GM12878 (cell line): ENCODE results near the gene IFNA2. TPM values are rescaled to one million over a fixed set of nuclear protein-coding genes. Genes with fewer than 3 reads are reported as not detected.
"Not testable (repeated sequence)": the region's sequence is repeated elsewhere in the genome, so short reads cannot be mapped to it uniquely, and the experiment has no call there.

Source experiments
- ATAC-seq: fragments of 200-7000 bp; cut with Tn5 transposase; 3 replicates; pipeline ENCODE4 v1.9.1; 2020; ENCODE audit warnings: mild to moderate bottlenecking, moderate library complexity
- BruUV-seq: library from RNA; stranded (reverse); fragments of 400-500 nt; replicated peaks from 2 replicates; lab custom pipeline; 2021; lab: Mats Ljungman, UMichigan
- CTCF ChIA-PET: fragments of 300-600 bp; sonication (Branson Sonifier 250); formaldehyde crosslinking; extraction: SDS; loops from one replicate; lab custom pipeline; 2021; ENCODE audit warnings: inconsistent platforms; lab: Yijun Ruan, JAX
- POLR2A ChIA-PET: fragments of 350-600 bp; formaldehyde crosslinking; extraction: SDS; loops from one replicate; lab custom pipeline; 2021; ENCODE audit warnings: inconsistent platforms; lab: Charles Lee
- RAD21 ChIA-PET: fragments of 300-600 bp; sonication (Branson Sonifier 250); formaldehyde crosslinking; loops from one replicate; lab custom pipeline; 2023; ENCODE audit warnings: antibody characterized with exemption; ENCODE audit not compliant: unreplicated experiment; lab: Charles Lee
- SMC1A ChIA-PET: fragments of 300-600 bp; sonication (Branson Sonifier 250); formaldehyde crosslinking; loops from one replicate; lab custom pipeline; 2023; ENCODE audit not compliant: unreplicated experiment, uncharacterized antibody; lab: Charles Lee
- DNase-seq: peaks from one replicate; pipeline ENCODE4 v3.0.0-alpha.2; 2011; ENCODE audit warnings: low read depth, low spot score
- FAIRE-seq: peaks from 3 replicates; lab custom pipeline; 2011; peaks lifted over from hg19 to GRCh38; lab: Jason Lieb, UNC
- H2AFZ ChIP-seq: 2 replicates; pipeline ENCODE4 v1.6.0; 2011; ENCODE audit warnings: low read depth, low read length, control low read depth; ENCODE audit not compliant: control insufficient read depth
- H3K27ac ChIP-seq: 2 replicates; pipeline ENCODE4 v1.5.1; 2011; ENCODE audit warnings: control low read depth; ENCODE audit not compliant: control insufficient read depth, insufficient read depth
- H3K27me3 ChIP-seq, 2 experiments: replicated peaks in 1 of 2; 2 replicates each; pipeline versions ENCODE4 v1.6.0 to v1.6.1; 2011; ENCODE audit warnings: low read length in 1 of 2; ENCODE audit not compliant: control insufficient read depth in 2 of 2, insufficient read depth in 2 of 2
- H3K36me3 ChIP-seq, 2 experiments: 2 replicates each; pipeline ENCODE4 v1.5.1; 2011; ENCODE audit warnings: low read length in 1 of 2; ENCODE audit not compliant: control insufficient read depth in 2 of 2, insufficient read depth in 2 of 2
- H3K4me1 ChIP-seq: 2 replicates; pipeline ENCODE4 v1.6.1; 2011; ENCODE audit warnings: mild to moderate bottlenecking, low read length, moderate library complexity, mixed read lengths; ENCODE audit not compliant: control insufficient read depth, insufficient read depth
- H3K4me2 ChIP-seq: 2 replicates; pipeline ENCODE4 v1.6.0; 2011; ENCODE audit warnings: control low read depth; ENCODE audit not compliant: control insufficient read depth, insufficient read depth
- H3K4me3 ChIP-seq: fragments of 200-600 bp; sonication (generic); 2 replicates; pipeline ENCODE4 v1.5.1; 2016
- H3K79me2 ChIP-seq: 2 replicates; pipeline ENCODE4 v1.6.0; 2011; ENCODE audit warnings: low read length; ENCODE audit not compliant: control insufficient read depth, insufficient read depth
- H3K9ac ChIP-seq: 2 replicates; pipeline ENCODE4 v1.8.0; 2011; ENCODE audit warnings: low read length, control low read depth, mixed read lengths; ENCODE audit not compliant: control insufficient read depth, insufficient read depth
- H3K9me3 ChIP-seq: replicated peaks from 3 replicates; pipeline ENCODE4 v1.5.1; 2011; ENCODE audit warnings: mild to moderate bottlenecking, low read length; ENCODE audit not compliant: control insufficient read depth, insufficient read depth
- H4K20me1 ChIP-seq: 2 replicates; pipeline ENCODE4 v1.6.0; 2011; ENCODE audit not compliant: control insufficient read depth, insufficient read depth
- BRCA1 ChIP-seq: IDR thresholded peaks from 2 replicates; pipeline ENCODE4 v1.6.1; 2011; ENCODE audit warnings: low read depth, low read length, improper control_type of control experiment
- CBFB ChIP-seq: IDR thresholded peaks from 2 replicates; pipeline ENCODE4 v1.6.1; 2016; ENCODE audit warnings: antibody characterized with exemption, low read depth
- EP300 ChIP-seq, 2 experiments: fragments of 150-350 bp in 1 of 2; IDR thresholded peaks; 2 replicates each; pipeline ENCODE4 v1.6.1; 2011 to 2012; ENCODE audit warnings: low read depth in 2 of 2, low read length in 2 of 2, borderline replicate concordance in 1 of 2, improper control_type of control experiment in 1 of 2, inconsistent platforms in 1 of 2; ENCODE audit not compliant: control insufficient read depth in 1 of 2
- NFXL1 ChIP-seq: fragments of 450-650 bp; IDR thresholded peaks from 2 replicates; pipeline ENCODE4 v1.6.1; 2017; ENCODE audit warnings: antibody characterized with exemption, mild to moderate bottlenecking, borderline replicate concordance
- PAX8 ChIP-seq: fragments of 450-650 bp; IDR thresholded peaks from 2 replicates; pipeline ENCODE4 v1.6.1; 2017; ENCODE audit warnings: mild to moderate bottlenecking, moderate library complexity
- PBX3 ChIP-seq: IDR thresholded peaks from 2 replicates; pipeline ENCODE4 v1.6.1; 2011; ENCODE audit warnings: mild to moderate bottlenecking, low read depth, low read length, moderate library complexity; ENCODE audit not compliant: insufficient replicate concordance
- SPI1 ChIP-seq: IDR thresholded peaks from 2 replicates; pipeline ENCODE4 v1.6.1; 2011; ENCODE audit warnings: low read depth, mild to moderate bottlenecking, low read length, moderate library complexity, borderline replicate concordance; ENCODE audit not compliant: insufficient read depth
- TBL1XR1 ChIP-seq: IDR thresholded peaks from 2 replicates; pipeline ENCODE4 v1.6.1; 2012; ENCODE audit warnings: low read depth, low read length, improper control_type of control experiment
- TCF12 ChIP-seq: IDR thresholded peaks from 2 replicates; pipeline ENCODE4 v1.6.1; 2011; ENCODE audit warnings: low read depth, mild to moderate bottlenecking, low read length
- USF1 ChIP-seq: IDR thresholded peaks from 2 replicates; pipeline ENCODE4 v1.6.1; 2011; ENCODE audit warnings: borderline replicate concordance, low read depth, mild to moderate bottlenecking, moderate library complexity, mixed read lengths, low read length; ENCODE audit not compliant: insufficient read depth; ENCODE audit errors: extremely low read length
- YBX1 ChIP-seq: fragments of 450-650 bp; IDR thresholded peaks from 2 replicates; pipeline ENCODE4 v1.6.1; 2016; ENCODE audit warnings: antibody characterized with exemption
- ZNF24 ChIP-seq: fragments of 450-650 bp; IDR thresholded peaks from 2 replicates; pipeline ENCODE4 v1.6.1; 2017; ENCODE audit warnings: antibody characterized with exemption, mild to moderate bottlenecking
- whole genome bisulfite sequencing: methylation state at CpG from one replicate; pipeline ENCODE4 v1.1.6; 2016; ENCODE audit warnings: low lambda C conversion rate; ENCODE audit not compliant: insufficient replicate concordance, insufficient coverage; ENCODE audit errors: missing lambda C conversion rate; 5-methylcytosine and 5-hydroxymethylcytosine counted together
- in situ Hi-C: fragments of 300-500 bp; cut with MboI; formaldehyde crosslinking; loops from 9 replicates; pipeline ENCODE4 v1.14.3; 2018; ENCODE audit warnings: mixed read lengths
- intact Hi-C: fragments of 100-400 bp; cut with micrococcal nuclease; formaldehyde crosslinking; loops from one replicate; pipeline ENCODE4 v1.14.2; 2022; ENCODE audit not compliant: unreplicated experiment
- polyA plus RNA-seq, 11 experiments: library from polyadenylated mRNA; depleted of rRNA in 4 of 11; unstranded in 6 of 11; stranded (reverse) in 5 of 11; fragments of >200 nt; fragmentation: Nextera tagmentation in 4 of 11; fragmentation: Illumina TruSeq in 1 of 11; extraction: Ambion mirVana in 4 of 11; extraction: Trizol in 1 of 11; gene quantifications; 1 replicate in 1 of 11; 2 replicates in 10 of 11; pipeline versions ENCODE4 v1.2.1 to v1.2.3, GENCODE V29; 2011 to 2016; ENCODE audit warnings: inconsistent platforms in 2 of 11, missing spikeins in 2 of 11, low read depth in 1 of 11
- total RNA-seq, 4 experiments: library from RNA; depleted of rRNA in 3 of 4; stranded (reverse); fragments of >200 nt in 3 of 4; fragmentation: Illumina TruSeq in 1 of 4; extraction: Trizol in 1 of 4; gene quantifications; 2 replicates each; pipeline versions ENCODE4 v1.2.1 to v1.2.3, GENCODE V29; 2013 to 2021
- TF ChIP-seq, protein P1 (sequence below): fragments of 450-650 bp; IDR thresholded peaks from 2 replicates; pipeline ENCODE4 v1.6.1; 2017; ENCODE audit warnings: mild to moderate bottlenecking, moderate library complexity

The IFNA2 gene
- total and polyA plus RNA-seq, 10 of the 15 experiments (the other 5 are each of a cell fraction or from before 2014, with no cell fraction given): 0.26 to 2.8 (median 0.66) TPM; not detected in 2

DNA sequence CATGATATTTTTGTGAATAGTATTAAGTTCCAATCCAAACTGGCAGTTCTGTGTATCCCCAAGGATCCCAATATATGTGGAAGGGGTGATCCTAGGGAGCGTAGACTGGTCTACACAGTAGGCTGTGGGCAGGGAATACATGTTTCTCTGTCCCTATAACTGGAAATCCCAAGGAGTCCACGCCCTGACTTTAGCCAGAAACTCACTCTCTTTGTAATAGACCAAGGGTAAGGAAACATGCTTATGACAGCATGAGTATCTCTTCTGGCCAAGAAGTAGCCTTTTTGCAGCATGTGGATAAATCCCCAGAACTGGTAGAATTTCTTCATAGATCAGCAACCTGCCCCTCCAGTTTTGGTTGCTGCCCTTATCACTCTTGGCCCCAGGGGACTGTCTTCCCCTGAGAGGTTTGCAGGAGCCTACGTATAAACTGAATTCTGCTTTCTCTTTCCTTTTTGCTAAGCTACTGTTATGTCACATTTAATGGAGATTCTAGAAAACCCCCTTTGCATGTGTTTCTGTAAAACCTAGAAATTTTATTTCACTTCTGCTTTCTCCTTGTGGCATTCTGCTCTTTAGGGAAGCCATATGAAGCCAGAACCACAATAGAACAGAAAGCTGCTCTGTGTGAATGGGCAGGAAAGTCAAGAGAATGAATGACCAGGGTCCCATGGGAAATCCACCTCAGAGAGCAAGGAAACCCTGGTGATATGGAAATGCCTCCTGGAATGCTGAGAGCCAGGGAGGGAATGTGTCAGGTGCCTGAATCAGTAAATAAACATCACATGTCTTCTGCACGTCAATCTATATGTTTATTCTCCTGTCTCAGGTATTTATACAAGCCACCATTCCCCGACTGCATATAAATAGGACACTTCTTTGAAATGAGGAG is 3.5 kb downstream of the IFNA2 start (continued):
- TF ChIP-seq, protein P1, sequence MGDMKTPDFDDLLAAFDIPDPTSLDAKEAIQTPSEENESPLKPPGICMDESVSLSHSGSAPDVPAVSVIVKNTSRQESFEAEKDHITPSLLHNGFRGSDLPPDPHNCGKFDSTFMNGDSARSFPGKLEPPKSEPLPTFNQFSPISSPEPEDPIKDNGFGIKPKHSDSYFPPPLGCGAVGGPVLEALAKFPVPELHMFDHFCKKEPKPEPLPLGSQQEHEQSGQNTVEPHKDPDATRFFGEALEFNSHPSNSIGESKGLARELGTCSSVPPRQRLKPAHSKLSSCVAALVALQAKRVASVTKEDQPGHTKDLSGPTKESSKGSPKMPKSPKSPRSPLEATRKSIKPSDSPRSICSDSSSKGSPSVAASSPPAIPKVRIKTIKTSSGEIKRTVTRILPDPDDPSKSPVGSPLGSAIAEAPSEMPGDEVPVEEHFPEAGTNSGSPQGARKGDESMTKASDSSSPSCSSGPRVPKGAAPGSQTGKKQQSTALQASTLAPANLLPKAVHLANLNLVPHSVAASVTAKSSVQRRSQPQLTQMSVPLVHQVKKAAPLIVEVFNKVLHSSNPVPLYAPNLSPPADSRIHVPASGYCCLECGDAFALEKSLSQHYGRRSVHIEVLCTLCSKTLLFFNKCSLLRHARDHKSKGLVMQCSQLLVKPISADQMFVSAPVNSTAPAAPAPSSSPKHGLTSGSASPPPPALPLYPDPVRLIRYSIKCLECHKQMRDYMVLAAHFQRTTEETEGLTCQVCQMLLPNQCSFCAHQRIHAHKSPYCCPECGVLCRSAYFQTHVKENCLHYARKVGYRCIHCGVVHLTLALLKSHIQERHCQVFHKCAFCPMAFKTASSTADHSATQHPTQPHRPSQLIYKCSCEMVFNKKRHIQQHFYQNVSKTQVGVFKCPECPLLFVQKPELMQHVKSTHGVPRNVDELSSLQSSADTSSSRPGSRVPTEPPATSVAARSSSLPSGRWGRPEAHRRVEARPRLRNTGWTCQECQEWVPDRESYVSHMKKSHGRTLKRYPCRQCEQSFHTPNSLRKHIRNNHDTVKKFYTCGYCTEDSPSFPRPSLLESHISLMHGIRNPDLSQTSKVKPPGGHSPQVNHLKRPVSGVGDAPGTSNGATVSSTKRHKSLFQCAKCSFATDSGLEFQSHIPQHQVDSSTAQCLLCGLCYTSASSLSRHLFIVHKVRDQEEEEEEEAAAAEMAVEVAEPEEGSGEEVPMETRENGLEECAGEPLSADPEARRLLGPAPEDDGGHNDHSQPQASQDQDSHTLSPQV: peak; percentile 78; the same call in 1 of the 2 replicates
- no peak for TF ChIP-seq PBX3
- TF ChIP-seq TBL1XR1: peak; percentile 92
- no peak for TF ChIP-seq PAX8
- no peak for TF ChIP-seq USF1
- no peak for TF ChIP-seq BRCA1
- peak; percentile 98 for TF ChIP-seq SPI1
- no peak for TF ChIP-seq NFXL1
- TF ChIP-seq CBFB: peak; percentile 78
- peak; percentile 81 for TF ChIP-seq ZNF24
- TF ChIP-seq EP300 (IDR thresholded peaks at IDR 0.05; ENCODE audit: borderline replicate concordance in 1 of 2, control insufficient read depth in 1 of 2, low read depth in 2 of 2, low read length in 2 of 2): peak; percentile 92 to 93
- TF ChIP-seq TCF12: peak; percentile 76; the same call in 1 of the 2 replicates
- peak; percentile 94 for TF ChIP-seq YBX1

GRCh38 chr9:21371467-21371866 is 13.7 kb downstream of the IFNA2 start:
- in situ Hi-C loops, H3K79me2 ChIP-seq, CTCF ChIA-PET, ATAC-seq, RAD21 ChIA-PET, DNase-seq, FAIRE-seq, H3K9me3 ChIP-seq, H4K20me1 ChIP-seq, H2AFZ ChIP-seq, BruUV-seq, H3K4me2 ChIP-seq, H3K4me1 ChIP-seq, H3K4me3 ChIP-seq, H3K27ac ChIP-seq, H3K9ac ChIP-seq, H3K27me3 ChIP-seq, H3K36me3 ChIP-seq, intact Hi-C loops: not testable (repeated sequence)
- POLR2A ChIA-PET: interaction anchor here (1.2 kb wide), 1 partner anchor 9 kb away, joined by 3 read pairs; no protein-coding TSS in a partner anchor
- WGBS: 27% methylated on average over 4 of the region's 4 CpGs
- SMC1A ChIA-PET: interaction anchor here (1.2 kb wide), 1 partner anchor 10 kb away, joined by 3 read pairs; no protein-coding TSS in a partner anchor
